Pancreas (tissue), 10 donors: ENCODE data around the gene CAPN2. TPM values are rescaled to one million over a fixed set of nuclear protein-coding genes. Genes with fewer than 3 reads are reported as not detected.

Source experiments
- ATAC-seq, 4 donors: fragments of 200-7000 bp; cut with Tn5 transposase; one replicate each; pipeline versions ENCODE4 v1.8.0 to v1.9.1; 2020; ENCODE audit warnings: mild to moderate bottlenecking in 4 of 4, moderate library complexity in 4 of 4
- DNase-seq, 6 donors: peaks; one replicate each; pipeline ENCODE4 v3.0.0-alpha.2; 2020
- FAIRE-seq: peaks from 2 replicates; lab custom pipeline; 2012; peaks lifted over from hg19 to GRCh38; lab: Jason Lieb, UNC
- H3K27ac ChIP-seq, 4 donors: fragments of 200-600 bp; sonication (generic); 1 replicate in 3 of 4; 2 replicates in 1 of 4; pipeline versions ENCODE4 v1.5.0 to v1.8.0; 2020
- H3K27me3 ChIP-seq, 4 donors: fragments of 200-600 bp; one replicate each; pipeline ENCODE4 v1.8.0; 2021
- H3K36me3 ChIP-seq, 3 donors: fragments of 200-600 bp; sonication (generic) in 1 of 3; one replicate each; pipeline versions ENCODE4 v1.5.0 to v1.8.0; 2020 to 2021
- H3K4me1 ChIP-seq, 3 donors: fragments of 200-600 bp; one replicate each; pipeline ENCODE4 v1.8.0; 2021
- H3K4me3 ChIP-seq, 4 donors: fragments of 200-600 bp; sonication (generic) in 2 of 4; one replicate each; pipeline versions ENCODE4 v1.5.0 to v1.8.0; 2020 to 2021
- H3K9me3 ChIP-seq, 4 donors: fragments of 200-600 bp; one replicate each; pipeline ENCODE4 v1.8.0; 2021
- CTCF ChIP-seq, 4 donors: fragments of 200-600 bp; sonication (generic) in 3 of 4; IDR thresholded peaks; one replicate each; pipeline versions ENCODE4 v1.5.0 to v1.8.0; 2021; ENCODE audit warnings: antibody characterized with exemption in 4 of 4
- whole genome bisulfite sequencing, 2 donors: extraction: QIAGEN DNeasy Blood & Tissue Kit; methylation state at CpG; one replicate each; pipeline ENCODE4 v1.1.7; 2013; 5-methylcytosine and 5-hydroxymethylcytosine counted together
- intact Hi-C, 3 donors: fragments of 100-400 bp; cut with DNase I; formaldehyde crosslinking; loops; one replicate each; pipeline versions ENCODE4 v1.11.1 to v1.14.2; 2022
- polyA plus RNA-seq, 2 donors: library from polyadenylated mRNA; stranded (reverse); fragments of 200-250 nt; gene quantifications; one replicate each; pipeline ENCODE4 v1.2.3, GENCODE V29; 2013
- total RNA-seq, 6 donors: library from RNA; stranded (reverse); fragmentation: NEBNext Ultra II Directional in 4 of 6; extraction: Animal tissue kit (Norgen Biotek cat#: 25700) in 4 of 6; gene quantifications; one replicate each; pipeline versions ENCODE4 v1.2.1 to v1.2.4, GENCODE V29; 2021 to 2023
- donor health status: healthy with polysubstance abuse.
- donor health status: DM: no; HTN: no; CAD: no; lungs with moderate emphysema.
- donor health status: DM: no; HTN: no; CAD: no.
- donor health status: control.
- donor health status: control.
- donor health status: Bipolar disorder and iron deficiency.
- donor health status: DM: yes; HTN: yes; CAD: no.
- donor health status: DM: no; HTN: no; CAD: no.
- donor health status: DM: no; HTN: no; CAD: no.
- donor health status: DM: yes; HTN: yes; CAD: no.

Gene CAPN2
- total and polyA plus RNA-seq, 8 donors, result 48.2 to 90.0 (median 55.7) TPM

- intact Hi-C loops, result loop anchor here in 1 of 3 donors (2.0 to 10.0 kb wide), 2 partner anchors 46 to 338 kb away; no protein-coding TSS in a partner anchor
- peak overlapping the region in 2 of 4 donors; percentile 79 to 84 for H3K27ac ChIP-seq
- ATAC-seq (peak in 3 of 4 donors; percentile 41 to 54 (median 48)), DNase-seq (no peak), FAIRE-seq (no peak)
- peaks cover 0 to 24% (median 7%) of the 10 kb centered on the region in 3 donors for H3K4me1 ChIP-seq
- H3K27me3 ChIP-seq, result no peaks in the 10 kb centered on the region
- TF ChIP-seq CTCF (IDR thresholded peaks at IDR 0.05), result no peak
- no peaks in the 10 kb centered on the region for H3K9me3 ChIP-seq
- H3K36me3 ChIP-seq, result no peaks in the 10 kb centered on the region
- WGBS, 2 donors, result 54 to 59% methylated on average over 12 of the region's 12 CpGs
- no peak overlapping the region for H3K4me3 ChIP-seq
Measured at GRCh38 chr1:223706077-223706973, 6.0 kb upstream of the CAPN2 start.

DNA sequence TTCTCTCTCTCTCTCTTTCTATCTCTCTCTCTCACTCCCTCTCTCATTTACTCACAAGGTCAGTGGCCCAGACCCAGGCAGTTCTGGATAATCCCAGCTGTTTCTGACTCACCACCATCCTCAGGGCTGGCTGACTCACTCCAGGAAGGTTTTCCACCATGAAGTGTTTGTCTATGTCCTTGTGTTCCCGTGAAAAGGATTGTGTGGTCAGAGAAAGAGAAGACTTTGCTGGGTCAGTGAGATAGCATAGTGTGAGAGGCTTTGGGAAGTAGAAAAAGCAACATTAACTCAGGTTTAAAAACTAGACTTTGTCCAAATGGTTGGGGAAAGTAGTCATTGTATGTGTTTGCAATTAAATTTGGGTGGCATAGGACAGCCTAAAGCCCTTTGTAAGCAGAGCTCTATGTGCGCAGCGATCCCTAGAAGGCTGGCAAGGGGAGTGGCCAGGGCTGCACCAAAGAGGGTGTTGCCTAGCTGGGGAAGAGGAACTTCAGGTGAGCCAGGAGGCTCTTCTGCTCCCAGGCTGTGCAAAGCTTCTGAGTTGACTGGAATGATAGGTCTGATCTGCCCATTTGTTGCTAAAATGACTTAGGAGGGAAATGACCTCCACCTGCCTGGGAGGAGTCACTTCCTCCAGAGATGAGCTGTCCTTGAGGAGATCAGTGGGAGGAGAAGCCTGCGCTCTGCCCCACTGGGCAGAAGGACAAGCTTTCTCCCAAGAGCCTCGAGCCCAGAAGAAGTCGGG is 4.9 kb upstream of the CAPN2 start:
- FAIRE-seq, result peak; percentile 13
- peak in 4 of 6 donors; percentile 55 to 74 (median 66) for DNase-seq
- H3K27me3 ChIP-seq, result no peaks in the 10 kb centered on the region
- peak overlapping the region; percentile 33 to 84 (median 76) for H3K27ac ChIP-seq
- peak; percentile 80 to 90 (median 85) for ATAC-seq
- H3K4me1 ChIP-seq, result peaks cover 0 to 24% (median 7%) of the 10 kb centered on the region in 3 donors
- no peak for TF ChIP-seq CTCF (IDR thresholded peaks at IDR 0.05)
- intact Hi-C loops, result loop anchor here in 1 of 3 donors (2.0 to 10.0 kb wide), 2 partner anchors 45 to 337 kb away; no protein-coding TSS in a partner anchor
- H3K9me3 ChIP-seq, result no peaks in the 10 kb centered on the region
- H3K36me3 ChIP-seq, result no peaks in the 10 kb centered on the region
- WGBS, 2 donors, result 54 to 61% methylated on average over 6 of the region's 6 CpGs
- H3K4me3 ChIP-seq, result no peak overlapping the region

- no peak overlapping the region for H3K4me3 ChIP-seq
- 75 to 79% methylated on average over 5 of the region's 5 CpGs for WGBS, 2 donors
- no peak for FAIRE-seq
- no peak for DNase-seq
- H3K36me3 ChIP-seq, result no peaks in the 10 kb centered on the region
- no peaks in the 10 kb centered on the region for H3K9me3 ChIP-seq
- H3K27me3 ChIP-seq, result no peaks in the 10 kb centered on the region
- H3K4me1 ChIP-seq, result peaks cover 0 to 24% (median 7%) of the 10 kb centered on the region in 3 donors
- TF ChIP-seq CTCF (IDR thresholded peaks at IDR 0.05), result no peak
- no peak for ATAC-seq
- peak overlapping the region in 3 of 4 donors; percentile 74 to 84 (median 79) for H3K27ac ChIP-seq
- intact Hi-C loops, result loop anchor here in 1 of 3 donors (10.0 kb wide), 1 partner anchor 337 kb away; no protein-coding TSS in a partner anchor
Measured at GRCh38 chr1:223708001-223708359, 4.4 kb upstream of the CAPN2 start.

DNA sequence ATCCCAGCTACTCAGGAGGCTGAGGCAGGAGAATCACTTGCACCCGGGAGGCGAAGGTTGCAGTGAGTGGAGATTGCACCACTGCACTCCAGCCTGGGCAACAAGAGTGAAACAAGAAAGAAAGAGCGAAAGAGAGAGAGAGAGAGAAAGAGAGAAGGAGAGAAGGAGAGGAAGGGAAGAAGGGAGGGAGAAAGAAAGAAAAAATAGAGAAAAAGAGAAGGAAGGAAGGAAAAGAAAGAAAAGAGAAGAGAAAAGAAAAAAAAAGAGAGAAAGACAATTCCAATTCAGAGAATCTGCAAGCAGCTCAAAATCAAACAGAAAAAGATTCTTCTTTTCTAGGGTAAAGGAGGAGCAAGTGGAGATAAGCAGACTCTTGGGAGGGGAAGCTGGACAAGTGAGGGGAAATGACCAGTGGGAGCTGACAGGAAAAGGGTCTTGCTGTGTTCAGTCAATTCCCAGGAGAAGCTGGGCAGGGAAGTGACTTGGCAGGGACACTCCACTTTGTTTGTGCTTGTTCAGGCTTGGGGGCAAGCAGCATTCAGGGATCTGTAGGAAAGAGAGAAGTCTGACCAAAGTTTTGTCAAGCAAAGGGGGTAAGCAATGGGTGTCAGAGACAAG is 3.6 kb upstream of the CAPN2 start:
- DNase-seq (no peak), FAIRE-seq (no peak), ATAC-seq (no peak)
- Histone ChIP-seq H3K4me1 (peaks cover 5 to 29% (median 7%) of the 10 kb centered on the region in 3 donors), H3K9me3 (no peaks in the 10 kb centered on the region), H3K4me3 (no peak overlapping the region), H3K27me3 (no peaks in the 10 kb centered on the region), H3K27ac (no peak overlapping the region), H3K36me3 (no peaks in the 10 kb centered on the region)
- no peak for TF ChIP-seq CTCF (IDR thresholded peaks at IDR 0.05)
- 95 to 97% methylated on average over 3 of the region's 3 CpGs for WGBS, 2 donors
- intact Hi-C loops, result loop anchor here in 1 of 3 donors (10.0 kb wide), 1 partner anchor 336 kb away; no protein-coding TSS in a partner anchor
